AG09309 (cell line): ENCODE measurements around the gene BEND7.

Experiments used
- DNase-seq: peaks from one replicate; pipeline ENCODE4 v3.0.0-alpha.2; 2010; ENCODE audit warnings: low read depth
- H3K4me3 ChIP-seq: 2 replicates; pipeline ENCODE4 v1.5.1; 2011; ENCODE audit warnings: mild to moderate bottlenecking, low read depth, low read length, moderate library complexity; ENCODE audit not compliant: control insufficient read depth
- CTCF ChIP-seq: IDR thresholded peaks from 2 replicates; pipeline ENCODE4 v1.5.1; 2011; ENCODE audit warnings: mild to moderate bottlenecking, low read depth, low read length, inconsistent platforms; ENCODE audit not compliant: insufficient read depth, control insufficient read depth; ENCODE audit errors: missing control alignments

BEND7 gene

GRCh38 chr10:13470270-13470669, 58.5 kb downstream of the BEND7 start:
- no peak for DNase-seq
- H3K4me3 ChIP-seq: no peak overlapping the region
- TF ChIP-seq CTCF: no peak

DNA sequence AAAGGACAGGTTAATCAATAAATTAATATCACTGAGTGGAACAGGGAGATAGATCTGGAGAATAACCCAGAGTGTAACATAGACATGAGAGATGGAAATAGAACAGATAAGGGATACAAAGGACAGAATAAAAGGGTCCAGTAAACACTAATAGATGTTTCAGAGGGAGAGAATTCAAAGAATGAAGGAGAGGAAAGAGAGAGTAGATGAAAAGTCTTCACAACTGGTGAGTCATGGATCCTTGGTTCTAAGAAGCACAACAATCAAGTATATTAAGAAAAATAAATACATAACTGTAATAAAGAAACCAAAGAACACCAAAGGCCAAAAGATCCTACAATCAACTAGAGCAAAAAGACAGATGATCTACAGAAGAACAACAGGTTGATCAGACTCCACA, 66.3 kb downstream of the BEND7 start:
- DNase-seq: no peak
- no peak overlapping the region for H3K4me3 ChIP-seq
- TF ChIP-seq CTCF: no peak

GRCh38 chr10:13458687-13459012, 70.2 kb downstream of the BEND7 start:
- H3K4me3 ChIP-seq: no peak overlapping the region
- no peak for TF ChIP-seq CTCF
- DNase-seq: no peak

- H3K4me3 ChIP-seq: no peak overlapping the region
- DNase-seq: peak; percentile 3
- TF ChIP-seq CTCF: no peak
Observed at GRCh38 chr10:13457958-13458686, 70.7 kb downstream of the BEND7 start.

- DNase-seq: no peak
- no peak for TF ChIP-seq CTCF
- H3K4me3 ChIP-seq: no peak overlapping the region
Observed at GRCh38 chr10:13453896-13454295, 74.9 kb downstream of the BEND7 start.

GRCh38 chr10:13450069-13450468, 78.7 kb downstream of the BEND7 start:
- no peak overlapping the region for H3K4me3 ChIP-seq
- peak; percentile 21 for DNase-seq
- no peak for TF ChIP-seq CTCF
